NCI-H82 (cell line): ENCODE measurements around the gene APRT.

Experiments used
- DNase-seq: peaks from one replicate; lab custom pipeline; 2025; lab: John Stamatoyannopoulos, UW

APRT gene

DNA sequence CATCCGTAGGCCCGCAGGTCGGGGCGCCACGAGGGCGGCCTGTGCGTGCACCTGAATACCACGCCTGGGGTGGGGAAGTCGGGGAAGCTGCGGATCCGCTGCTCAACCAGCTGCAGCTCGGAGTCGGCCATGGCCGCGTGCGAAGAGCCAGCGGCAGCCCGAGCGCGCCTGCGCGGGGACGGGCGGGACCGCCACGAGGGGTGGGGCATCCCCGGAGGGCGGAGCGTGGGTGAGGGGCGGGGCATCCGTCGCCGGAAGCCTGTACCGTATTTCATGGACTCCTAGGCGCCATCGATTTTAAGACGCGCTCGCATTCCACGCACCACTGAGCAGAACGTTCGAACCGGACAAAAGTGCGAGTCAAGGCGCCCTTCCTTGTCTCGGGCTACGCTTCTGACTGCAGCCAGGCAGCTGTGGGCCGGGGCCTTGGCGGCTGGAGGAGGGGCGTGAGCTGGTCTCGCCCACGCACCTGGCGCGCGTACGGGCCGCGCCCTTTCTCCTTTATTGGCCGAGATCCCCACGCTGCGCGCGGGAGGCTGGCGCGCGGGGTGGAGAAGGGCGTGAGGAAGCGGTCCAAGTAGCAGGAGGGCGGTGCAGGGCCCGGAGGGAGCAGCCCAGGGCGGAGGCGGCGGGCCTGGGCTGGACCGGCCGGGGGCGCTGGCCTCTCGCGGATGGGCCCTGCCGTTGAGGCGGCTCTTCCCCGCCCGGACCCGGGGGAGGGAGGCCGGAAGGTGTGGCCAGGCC is at the start of gene APRT:
Gene APRT, minus strand, starts transcription at position 160 of the 744 bp plus-strand sequence. Its CDS starts 29 bp downstream, at position 131.
- DNase-seq: peak; percentile 90

- no peak for DNase-seq
Observed at GRCh38 chr16:88861359-88861758, 49.6 kb upstream of the APRT start.

- DNase-seq: no peak
Observed at GRCh38 chr16:88859381-88860091, 47.8 kb upstream of the APRT start.

DNA sequence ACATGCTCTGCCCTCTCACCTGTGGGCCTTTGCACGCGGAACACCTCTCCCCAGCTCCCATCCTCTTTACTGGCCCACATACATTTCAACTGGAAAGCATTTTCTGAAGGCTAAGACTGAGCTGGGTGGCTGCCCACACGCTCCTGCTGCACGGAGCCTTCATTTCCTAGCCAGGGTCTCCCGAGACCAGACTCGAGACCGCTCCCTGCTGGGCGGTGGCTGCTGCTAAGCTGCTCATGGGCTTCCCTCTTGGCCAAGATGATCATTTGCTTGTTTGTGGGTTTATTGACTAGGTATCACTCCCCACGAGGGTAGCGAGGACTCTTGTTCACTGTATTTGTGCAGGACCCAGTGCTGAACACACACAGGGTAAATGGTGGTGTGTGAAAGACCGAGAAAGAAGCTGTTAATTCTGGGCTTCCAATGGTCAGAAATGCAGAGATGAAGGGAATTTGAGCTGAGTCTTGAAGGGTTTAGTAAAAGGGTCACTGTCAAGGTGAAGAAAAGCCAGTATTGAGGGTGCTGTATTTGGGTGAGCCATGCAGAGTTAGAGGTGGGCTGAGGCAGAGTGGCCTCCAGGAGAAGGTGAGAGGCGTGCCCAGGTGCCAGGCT is 46.1 kb upstream of the APRT start:
- peak; percentile 80 for DNase-seq

DNA sequence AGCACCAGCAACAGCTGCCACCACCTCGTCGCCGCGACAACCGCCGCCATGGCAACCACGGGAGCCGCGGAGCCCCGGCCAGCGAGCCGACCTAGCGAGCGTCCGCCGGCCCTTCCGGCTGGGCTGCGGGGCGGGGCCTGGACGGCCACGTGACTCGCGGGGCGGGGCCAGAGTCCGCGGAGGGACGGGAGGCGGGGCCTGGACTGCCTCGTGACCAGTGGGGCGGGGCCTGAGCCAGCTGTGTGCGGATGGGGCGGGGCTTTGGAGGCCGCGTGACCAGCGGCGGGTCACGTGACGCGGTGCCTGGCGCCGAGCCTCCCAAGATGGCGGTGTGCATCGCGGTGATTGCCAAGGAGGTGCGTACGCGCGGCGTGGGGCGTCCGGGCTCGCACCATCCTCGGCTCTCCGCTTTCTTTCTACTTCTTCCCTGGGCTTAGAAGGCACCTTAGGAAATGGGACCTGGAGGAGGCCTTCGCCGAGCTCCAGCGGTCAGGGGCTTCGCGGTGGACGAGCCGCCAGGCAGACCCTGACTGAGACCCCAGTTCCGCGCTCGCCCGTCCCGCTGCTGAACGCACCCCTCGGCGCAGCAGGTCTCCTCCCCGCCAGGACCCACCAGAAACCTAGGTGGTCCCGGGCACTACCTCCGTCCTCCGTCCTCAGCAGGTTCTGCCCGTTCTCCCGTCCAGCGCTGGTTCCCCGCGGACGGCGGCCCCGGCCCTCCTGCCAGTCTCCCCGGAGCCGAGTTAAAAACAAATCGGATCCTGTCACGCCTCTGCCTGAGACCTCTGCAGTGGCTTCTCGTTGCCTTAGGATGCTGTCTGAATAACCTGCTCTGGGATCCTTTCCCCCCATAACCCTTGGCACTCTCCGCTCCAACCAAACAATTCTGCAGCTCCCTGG is 45.4 kb upstream of the APRT start, which contains the start of the genes GALNS and TRAPPC2L:
Gene GALNS, minus strand, starts transcription at position 120 of the 900 bp plus-strand sequence. Its CDS starts 70 bp downstream, at position 50.
Gene TRAPPC2L, plus strand, starts transcription at position 300 of the 900 bp plus-strand sequence. Its CDS starts 24 bp downstream, at position 324.
- peak; percentile 96 for DNase-seq

GRCh38 chr16:88856122-88856827 is 44.5 kb upstream of the APRT start:
- DNase-seq: no peak

GRCh38 chr16:88855736-88856121 is 44.0 kb upstream of the APRT start:
- DNase-seq: no peak

GRCh38 chr16:88855176-88855575 is 43.4 kb upstream of the APRT start:
- DNase-seq: no peak

- DNase-seq: no peak
Observed at GRCh38 chr16:88854306-88855111, 42.8 kb upstream of the APRT start.

DNA sequence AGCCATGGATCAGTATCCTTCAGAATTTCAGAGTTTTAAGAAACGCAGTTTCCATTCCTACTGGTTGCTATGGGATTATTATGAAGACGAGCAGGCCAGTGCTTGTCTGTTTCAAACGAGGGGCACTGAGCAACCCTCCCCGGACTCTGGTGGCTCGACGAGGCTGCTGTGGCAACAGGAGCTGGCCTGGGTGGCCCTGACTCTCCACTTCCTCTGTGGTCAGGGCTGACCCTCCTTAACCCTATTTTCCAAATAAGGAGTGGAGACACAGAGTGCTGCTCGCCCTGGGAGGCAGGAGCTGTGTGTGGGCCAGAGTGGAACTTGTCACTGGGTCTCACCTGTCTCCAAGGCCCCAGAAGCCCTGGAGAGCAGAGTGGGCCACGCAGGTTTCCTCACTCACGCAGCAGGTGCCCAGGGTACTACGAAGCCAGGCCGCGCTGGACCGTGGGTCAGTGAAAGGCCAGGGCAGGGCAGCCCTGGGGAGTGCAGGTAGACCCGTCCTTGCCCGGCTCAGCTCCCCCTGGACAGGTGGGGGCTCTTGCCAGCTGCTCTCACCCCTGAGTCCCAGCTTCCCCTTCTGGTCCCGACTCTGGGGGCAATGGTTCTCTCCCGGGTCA is 41.7 kb upstream of the APRT start:
- DNase-seq: no peak

GRCh38 chr16:88851616-88852015 is 39.9 kb upstream of the APRT start:
- no peak for DNase-seq

DNA sequence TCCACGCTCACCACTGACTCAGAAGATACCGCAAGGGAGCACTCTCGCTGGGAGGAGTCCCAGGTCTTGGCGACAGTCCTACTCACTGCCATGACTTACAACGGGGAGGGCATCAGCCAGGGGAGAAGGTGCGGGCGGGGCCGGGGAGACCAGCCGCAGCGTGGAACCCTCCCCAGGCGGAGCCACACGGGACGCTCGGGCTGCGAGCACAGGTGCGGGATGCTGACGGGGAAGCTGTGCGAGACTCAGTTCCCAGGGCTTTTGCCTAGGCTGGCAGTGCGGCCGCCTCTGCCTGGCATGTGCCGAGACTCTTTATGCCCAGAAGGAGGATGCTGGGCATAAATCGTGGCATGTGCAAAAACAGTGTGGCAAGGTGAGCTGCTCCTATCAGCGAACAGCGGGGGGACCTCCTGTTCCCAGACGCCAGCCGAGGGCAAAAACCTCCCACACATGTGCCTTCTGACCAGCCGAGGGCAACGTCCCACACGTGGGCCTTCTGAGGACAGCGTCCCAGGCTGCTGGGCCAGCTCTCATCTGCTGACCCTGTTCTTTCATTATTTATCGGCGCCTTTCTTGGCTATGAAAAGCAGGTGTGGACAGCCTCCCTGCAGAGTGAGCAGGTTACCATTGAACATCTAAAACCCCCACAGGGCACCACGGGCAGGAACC is 38.9 kb upstream of the APRT start:
- DNase-seq: no peak

DNA sequence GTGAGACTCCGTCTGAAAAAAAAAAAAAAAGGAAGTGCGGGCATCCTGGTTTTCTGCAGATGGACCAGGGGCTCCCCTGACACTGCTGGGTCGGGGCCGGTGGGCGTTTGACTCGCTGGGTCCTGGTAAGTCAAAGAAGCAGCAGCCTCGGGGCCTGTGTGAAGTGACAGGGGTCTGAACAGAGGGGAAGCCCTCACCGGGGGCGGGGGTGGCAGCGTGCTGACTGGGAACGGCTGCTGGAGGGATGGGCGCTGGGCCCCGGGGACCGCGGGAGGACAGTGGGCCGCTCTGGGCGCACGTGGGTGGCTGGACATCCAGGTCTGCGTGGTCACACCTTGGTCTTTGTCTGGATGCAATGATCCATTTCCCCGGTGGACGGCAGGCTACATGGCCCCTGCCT is 36.8 kb upstream of the APRT start:
- no peak for DNase-seq

DNA sequence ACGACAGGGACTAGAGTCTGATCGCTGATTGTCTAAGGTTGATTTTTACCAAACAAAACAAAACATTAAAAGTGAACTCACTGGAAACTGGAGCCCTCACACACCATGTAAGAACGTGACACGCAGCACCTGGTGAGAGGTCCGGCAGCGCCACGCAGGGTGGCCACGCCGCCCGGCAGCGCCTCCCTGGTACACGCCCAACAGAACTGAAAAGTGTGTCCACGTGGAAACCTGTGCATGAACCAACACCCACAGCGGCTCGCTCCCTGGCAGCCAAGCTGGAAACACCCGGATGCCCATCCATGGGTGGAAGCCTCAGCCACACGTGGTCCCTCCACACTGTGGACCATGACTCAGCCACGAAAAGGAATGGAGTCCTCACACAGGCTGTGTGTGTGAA is 35.9 kb upstream of the APRT start:
- DNase-seq: no peak

GRCh38 chr16:88846088-88846487 is 34.4 kb upstream of the APRT start:
- no peak for DNase-seq

DNA sequence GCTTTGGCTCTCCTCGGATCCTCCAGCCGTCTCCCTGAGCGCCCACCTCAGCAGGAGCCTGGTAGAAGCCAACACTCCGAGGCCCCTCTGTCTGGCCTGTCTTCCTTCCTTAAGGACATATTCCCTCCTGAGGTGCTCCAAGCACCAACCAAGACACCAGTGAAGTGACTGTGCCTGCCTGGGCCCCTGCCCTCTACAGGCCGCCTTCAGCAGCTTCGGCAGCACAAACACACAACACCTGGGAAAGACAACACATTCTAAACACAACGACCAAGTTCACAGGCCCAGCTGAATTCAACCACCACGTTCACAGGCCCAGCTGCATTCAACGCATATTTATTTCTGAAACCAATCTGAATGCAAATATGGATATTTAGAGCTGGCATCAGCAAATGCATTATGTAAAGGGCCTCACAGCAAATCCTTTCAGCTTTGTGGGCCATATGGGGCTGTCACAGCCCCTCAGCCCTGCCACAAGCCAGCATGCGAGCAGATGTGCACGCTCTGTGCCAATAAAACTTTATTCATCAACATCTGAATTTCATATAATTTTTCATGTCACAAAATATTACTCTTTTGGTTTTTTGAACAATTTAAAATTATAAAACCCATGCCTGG is 32.8 kb upstream of the APRT start:
- DNase-seq: peak; percentile 29

GRCh38 chr16:88843256-88843655 is 31.5 kb upstream of the APRT start:
- no peak for DNase-seq

DNA sequence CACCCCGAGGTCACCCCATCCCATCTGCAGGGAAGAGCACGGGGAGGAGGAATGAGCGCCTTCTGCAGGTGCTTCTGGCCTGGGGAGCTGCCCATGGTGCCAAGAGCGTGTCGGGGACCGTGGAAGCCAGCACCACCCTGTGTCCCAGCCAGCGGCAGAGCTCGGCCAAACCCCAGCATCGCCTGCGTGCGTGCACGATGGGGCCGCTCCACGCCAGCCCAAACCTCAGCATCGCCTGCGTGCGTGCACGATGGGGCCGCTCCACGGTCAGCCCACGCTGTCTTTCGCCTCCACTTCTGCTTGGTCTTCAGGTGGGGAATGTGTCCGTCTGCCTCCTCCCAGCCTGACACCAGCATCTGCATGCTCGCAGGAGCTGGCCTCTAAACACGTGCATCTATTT is 31.1 kb upstream of the APRT start:
- no peak for DNase-seq

DNA sequence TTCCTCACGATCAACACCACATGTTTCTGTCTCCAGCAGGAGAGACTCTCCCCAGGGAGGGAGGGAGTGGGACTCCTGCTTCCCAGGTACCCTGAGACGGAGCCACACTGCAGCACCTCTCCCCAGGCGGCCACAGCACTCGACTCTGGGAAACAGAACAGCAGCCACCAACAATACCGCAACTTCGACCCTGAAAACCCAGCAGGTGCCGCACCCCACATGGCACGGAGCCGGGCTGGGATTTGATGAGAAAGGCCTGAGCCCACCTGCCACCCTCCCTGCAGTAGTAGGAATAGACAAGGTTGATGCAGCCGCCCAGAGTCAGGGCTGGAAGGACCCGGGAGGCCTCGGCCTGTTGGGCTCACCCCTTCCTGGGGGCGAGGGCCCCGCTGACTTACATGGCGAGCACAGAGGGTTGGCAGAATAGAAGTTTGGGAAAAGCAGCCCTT is 30.6 kb upstream of the APRT start:
- no peak for DNase-seq
